ENCODE measurements around the gene YTHDC1.
"Not testable (repeated sequence)": the region's sequence is repeated elsewhere in the genome, so short reads cannot be mapped to it uniquely, and the experiment has no call there.

The YTHDC1 gene

DNA sequence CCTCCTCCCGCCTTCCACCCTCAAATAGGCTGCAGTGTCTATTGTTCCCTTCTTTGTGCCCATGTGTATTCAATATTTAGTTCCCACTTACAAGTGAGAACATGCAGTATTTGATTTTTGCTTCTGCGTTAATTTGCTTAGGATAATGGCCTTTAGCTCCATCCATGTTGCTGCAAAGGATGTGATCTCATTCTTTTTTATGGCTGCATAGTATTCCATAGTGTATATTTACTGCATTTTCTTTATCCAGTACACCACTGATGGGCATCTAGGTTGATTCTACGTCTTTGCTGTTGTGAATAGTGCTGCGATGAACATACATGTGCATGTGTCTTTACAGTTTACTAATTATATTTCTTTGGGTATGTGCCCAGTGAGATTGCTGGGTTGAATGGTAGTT, 52.8 kb downstream of the YTHDC1 start:
- TF ChIP-seq, protein P1, sequence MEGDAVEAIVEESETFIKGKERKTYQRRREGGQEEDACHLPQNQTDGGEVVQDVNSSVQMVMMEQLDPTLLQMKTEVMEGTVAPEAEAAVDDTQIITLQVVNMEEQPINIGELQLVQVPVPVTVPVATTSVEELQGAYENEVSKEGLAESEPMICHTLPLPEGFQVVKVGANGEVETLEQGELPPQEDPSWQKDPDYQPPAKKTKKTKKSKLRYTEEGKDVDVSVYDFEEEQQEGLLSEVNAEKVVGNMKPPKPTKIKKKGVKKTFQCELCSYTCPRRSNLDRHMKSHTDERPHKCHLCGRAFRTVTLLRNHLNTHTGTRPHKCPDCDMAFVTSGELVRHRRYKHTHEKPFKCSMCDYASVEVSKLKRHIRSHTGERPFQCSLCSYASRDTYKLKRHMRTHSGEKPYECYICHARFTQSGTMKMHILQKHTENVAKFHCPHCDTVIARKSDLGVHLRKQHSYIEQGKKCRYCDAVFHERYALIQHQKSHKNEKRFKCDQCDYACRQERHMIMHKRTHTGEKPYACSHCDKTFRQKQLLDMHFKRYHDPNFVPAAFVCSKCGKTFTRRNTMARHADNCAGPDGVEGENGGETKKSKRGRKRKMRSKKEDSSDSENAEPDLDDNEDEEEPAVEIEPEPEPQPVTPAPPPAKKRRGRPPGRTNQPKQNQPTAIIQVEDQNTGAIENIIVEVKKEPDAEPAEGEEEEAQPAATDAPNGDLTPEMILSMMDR (IDR thresholded peaks at IDR 0.05; ENCODE audit: low read depth, low read length) = no peak
- no peak overlapping the region for H3K4me3 ChIP-seq (ENCODE audit: low read depth, low read length)

DNA sequence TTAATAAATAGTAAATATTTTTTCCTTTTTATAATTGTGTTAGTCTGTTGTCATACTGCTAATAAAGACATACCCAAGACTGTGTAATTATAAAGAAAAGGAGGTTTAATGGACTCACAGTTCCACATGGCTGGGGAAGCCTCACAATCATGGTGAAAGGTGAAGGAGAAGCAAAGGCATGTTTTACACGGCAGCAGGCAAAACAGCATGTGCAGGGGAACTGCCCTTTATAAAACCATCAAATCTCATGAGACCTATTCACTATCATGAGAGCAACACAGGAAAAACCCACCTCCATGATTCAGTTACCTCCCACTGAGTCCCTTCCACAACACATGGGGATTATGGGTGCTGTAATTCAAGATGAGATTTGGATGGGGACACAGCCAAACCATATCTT, 58.6 kb downstream of the YTHDC1 start:
- TF ChIP-seq, protein P1 (IDR thresholded peaks at IDR 0.05; ENCODE audit: low read depth, low read length) = no peak
- no peak overlapping the region for H3K4me3 ChIP-seq (ENCODE audit: low read depth, low read length)

DNA sequence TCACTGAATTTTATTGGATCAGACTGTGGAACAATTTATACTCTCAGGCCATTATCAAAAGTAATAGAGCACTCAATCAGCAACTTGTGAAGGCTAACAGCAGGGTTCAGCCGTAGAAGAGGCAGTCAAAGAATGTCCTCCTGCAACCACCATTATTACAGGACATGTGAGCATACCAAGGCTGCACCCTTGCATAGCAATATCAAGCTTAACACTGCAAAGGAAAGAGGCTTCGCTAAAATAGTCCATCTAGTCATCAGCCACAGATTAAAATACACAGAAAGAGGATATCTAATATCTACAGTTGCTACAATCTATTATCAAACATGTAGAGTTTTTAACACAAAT, 61.5 kb downstream of the YTHDC1 start:
- TF ChIP-seq, protein P1 (IDR thresholded peaks at IDR 0.05; ENCODE audit: low read depth, low read length) = no peak

DNA sequence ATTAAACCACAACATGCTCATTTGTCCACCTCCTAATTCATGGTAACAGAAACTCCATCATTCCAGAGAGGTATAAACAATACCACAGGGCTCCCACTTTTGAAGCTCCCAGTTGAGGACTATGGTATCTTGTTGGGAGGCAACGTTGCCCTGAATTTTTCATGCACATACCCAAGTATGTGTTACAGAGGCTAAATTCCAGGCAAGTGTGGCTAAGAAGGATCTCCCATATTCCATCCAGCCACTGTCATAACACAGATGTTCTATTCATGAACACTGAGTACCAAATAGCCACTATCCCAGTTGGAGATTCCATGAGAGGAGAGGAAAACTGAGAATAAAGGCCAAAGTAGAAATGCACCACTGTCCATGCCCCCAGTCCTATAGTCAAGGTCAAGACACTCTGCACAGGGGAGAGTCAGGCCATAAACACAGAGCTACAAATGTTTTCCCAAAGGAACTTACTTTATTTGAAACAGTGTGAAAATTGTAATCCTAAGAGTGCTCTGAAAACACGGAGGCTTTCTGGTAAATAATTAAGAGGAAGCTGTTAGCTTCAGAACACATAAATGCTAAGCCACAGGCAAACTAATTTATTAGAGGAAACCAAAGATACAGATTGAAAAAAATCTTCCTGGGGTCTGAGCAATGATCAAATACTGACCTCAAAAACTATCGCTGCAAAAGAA, 62.0 kb downstream of the YTHDC1 start:
- no peak overlapping the region for H3K4me3 ChIP-seq (ENCODE audit: low read depth, low read length)
- TF ChIP-seq, protein P1 (IDR thresholded peaks at IDR 0.05; ENCODE audit: low read depth, low read length) = no peak

More for the DNA sequence above, 61.5 kb downstream of the YTHDC1 start:
- no peak overlapping the region; the same call in 1 of the 2 replicates for H3K4me3 ChIP-seq (ENCODE audit: low read depth, low read length)

DNA sequence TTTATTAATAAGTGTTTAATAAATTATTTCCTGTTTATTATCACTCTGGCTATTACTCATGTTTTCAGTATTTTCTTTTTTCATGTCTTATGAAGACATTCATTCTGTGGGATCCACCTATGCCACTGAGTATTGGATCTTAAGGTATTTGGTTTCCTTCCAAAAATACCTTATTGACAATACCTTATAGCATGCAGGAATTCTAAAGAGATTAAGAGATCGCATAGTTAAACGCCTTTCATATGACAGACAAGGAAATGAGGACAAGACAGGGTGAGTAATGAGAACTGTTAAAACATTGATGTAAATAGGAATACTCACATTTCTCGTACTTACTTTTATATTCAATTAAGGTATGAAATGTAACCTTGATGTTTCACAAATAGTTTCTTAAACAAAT, 66.2 kb downstream of the YTHDC1 start:
- no peak overlapping the region for H3K4me3 ChIP-seq (ENCODE audit: low read depth, low read length)
- TF ChIP-seq, protein P1 (IDR thresholded peaks at IDR 0.05; ENCODE audit: low read depth, low read length) = no peak

DNA sequence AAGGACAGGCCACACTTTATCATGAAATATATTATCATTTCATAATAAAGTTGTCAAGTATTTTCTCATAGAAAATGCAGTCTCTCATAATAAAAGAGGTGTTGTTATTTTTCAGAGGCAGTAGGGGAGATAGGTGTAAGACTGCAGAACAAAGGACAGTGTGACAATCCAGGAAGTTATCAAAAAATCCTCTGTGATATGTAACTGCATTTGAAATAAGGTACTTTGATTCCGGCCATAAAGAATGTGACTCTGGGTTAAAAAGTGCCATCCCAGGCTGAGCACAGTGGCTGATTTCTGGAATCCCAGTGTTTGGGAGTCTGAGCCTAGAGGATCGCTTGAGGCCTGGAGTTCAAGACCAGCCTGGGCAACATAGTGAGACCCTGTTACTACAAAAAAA, 66.8 kb downstream of the YTHDC1 start:
- TF ChIP-seq, protein P1 (IDR thresholded peaks at IDR 0.05; ENCODE audit: low read depth, low read length) = no peak
- H3K4me3 ChIP-seq (ENCODE audit: low read depth, low read length) = no peak overlapping the region

DNA sequence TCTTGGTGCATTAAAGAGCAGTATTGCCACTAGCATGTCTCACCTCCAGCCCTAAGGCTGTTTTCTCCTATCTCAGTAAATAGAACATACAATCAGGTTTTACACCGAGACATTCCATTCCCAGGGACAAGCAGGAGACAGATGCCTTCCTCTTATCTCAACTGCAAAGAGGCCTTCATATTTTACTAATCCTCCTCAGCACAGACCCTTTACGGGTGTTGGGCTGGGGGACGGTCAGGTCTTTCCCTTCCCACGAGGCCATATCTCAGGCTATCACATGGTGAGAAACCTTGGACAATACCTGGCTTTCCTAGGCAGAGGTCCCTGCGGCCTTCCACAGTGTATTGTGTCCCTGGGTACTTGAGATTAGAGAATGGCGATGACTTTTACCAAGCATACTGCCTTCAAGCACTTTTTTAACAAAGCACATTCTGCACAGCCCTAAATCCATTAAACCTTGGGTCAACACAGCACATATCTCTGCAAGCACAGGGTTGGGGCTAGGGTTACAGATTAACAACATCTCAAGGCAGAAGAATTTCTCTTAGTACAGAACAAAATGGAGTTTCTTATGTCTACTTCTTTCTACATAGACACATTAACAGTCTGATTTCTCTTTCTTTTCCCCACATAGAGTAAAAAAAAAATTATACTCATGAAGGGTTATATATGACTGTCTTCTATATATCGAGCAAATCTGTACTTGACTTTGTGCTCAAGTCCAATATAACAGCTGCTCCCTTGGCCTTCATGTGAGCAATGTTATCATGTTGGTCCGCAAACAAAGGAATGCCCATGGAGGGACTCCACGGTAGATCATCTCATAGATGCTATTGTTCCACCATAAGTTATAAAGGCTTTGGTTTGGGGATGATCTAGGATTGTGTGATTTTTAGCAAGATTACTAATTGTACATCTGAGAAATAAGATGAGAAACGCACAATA, 67.8 kb downstream of the YTHDC1 start:
- H3K4me3 ChIP-seq (ENCODE audit: low read depth, low read length) = not testable (repeated sequence)
